SKM-1 (cell line): ENCODE results near the gene HTD2.
"Not testable (repeated sequence)": the region's sequence is repeated elsewhere in the genome, so short reads cannot be mapped to it uniquely, and the experiment has no call there.

Experiments used
- DNase-seq: peaks from one replicate; lab custom pipeline; 2025; ENCODE audit not compliant: unreplicated experiment; lab: John Stamatoyannopoulos, UW

Gene HTD2

GRCh38 chr3:58331593-58332152 is 25.4 kb downstream of the HTD2 start:
- no peak for DNase-seq

DNA sequence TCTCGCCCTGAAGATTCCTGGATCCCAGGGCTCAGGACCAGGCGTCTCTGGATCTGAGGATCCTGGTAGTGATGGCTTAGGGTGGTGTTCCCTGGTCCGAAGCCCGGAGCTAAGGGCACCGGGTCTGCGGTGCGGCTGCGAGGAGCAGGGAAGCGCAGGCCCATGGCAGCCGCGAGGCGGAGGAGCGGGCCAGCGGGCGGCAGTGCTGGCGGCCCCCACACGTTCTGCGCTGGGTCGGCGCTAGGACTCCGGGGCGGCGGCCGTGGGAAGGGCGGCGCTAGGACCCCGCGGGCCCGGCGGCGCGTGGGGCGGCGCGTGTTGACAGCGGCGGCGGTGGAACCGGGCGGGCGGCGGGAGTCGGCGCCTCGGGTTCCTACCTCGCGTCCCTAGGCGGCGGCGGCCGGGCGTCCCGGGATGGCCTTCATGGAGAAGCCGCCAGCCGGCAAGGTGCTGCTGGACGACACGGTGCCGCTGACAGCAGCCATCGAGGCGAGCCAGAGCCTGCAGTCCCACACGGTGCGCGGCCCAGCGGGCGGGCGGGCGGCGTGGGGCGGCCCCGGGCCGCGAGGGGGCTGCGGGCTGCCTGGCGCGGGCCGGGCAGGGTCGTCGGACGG is 26.4 kb downstream of the HTD2 start, which contains the start of gene PXK:
TSS of gene PXK (plus strand) at position 318 of the 614 bp plus-strand sequence. CDS start at position 415, 97 bp downstream.
- DNase-seq: peak; percentile 48

DNA sequence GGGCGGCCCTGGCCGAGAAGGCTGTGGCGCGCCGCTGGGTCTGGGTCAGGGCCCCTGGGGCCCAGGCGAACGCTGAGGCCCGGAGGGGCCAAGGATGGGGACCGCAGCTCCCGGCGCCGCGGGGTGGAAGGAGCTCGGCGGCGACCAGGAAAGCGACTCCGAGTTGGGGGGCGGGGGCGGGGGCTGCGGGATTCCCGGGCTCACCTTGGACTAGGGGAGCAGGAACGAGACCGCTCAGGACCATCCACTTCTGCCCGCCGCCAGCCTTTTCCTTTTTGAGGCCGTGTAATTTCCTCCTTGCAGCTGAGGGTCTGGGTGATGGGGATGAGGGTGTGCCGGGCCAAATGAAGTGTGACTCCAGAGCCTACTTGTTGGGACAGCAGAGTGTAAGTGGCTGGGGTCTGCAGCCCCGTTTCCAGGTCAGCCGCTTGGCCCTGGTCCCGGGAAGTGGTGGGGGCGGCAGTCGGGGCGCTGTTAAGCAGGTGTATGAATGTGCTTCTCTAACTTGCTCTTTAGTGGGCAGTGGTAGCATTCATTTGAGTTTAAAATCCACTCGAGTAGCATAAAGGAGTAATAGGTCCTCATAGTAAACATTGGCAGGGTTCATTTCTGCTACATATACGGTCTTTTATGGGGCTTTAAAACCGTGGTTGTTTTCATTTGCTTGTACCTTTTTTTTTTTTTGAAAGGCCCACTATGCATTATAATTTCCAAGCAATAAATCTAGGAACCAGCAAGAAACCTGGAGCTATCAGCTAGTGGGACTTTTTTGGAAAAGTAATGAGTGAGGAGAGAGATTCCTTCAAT is 27.1 kb downstream of the HTD2 start:
- DNase-seq: no peak

DNA sequence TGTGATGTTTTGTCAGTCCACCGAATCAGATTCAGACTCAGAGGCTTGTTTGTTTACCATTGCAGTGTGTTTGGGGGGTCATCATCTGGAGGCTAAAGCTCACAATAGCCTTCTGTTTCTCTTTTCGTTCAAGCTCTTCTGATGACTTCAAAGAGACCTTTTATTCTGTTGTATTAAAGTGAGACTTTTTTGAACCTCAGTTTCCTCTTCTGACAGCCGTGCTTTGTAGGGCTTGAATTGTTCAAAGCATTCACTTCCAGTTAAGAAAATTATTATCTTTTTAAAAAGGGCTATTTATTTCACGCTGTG is 27.6 kb downstream of the HTD2 start:
- DNase-seq: no peak

- no peak for DNase-seq
Observed at GRCh38 chr3:58334506-58334884, 28.2 kb downstream of the HTD2 start.

- DNase-seq: no peak
Observed at GRCh38 chr3:58335652-58335947, 29.3 kb downstream of the HTD2 start.

- DNase-seq: no peak
Observed at GRCh38 chr3:58336135-58336882, 30.0 kb downstream of the HTD2 start.

DNA sequence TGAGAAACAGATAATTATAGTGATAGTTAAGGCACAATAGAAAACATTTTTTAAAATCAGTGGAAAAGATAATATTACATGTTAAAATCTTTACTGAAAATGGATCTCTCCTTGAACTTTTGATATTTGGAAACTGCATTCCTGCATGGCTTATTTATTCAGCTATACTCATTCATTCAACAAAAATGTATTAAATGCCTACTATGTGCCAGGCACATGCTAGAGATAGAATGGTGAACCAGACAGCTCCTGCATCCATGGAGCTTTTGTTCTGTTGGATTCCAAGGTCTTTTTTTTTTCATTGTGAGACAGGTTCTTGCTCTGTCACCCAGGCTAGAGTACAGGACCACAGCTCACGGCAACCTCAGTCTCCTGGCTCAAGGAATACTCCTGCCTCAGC is 30.9 kb downstream of the HTD2 start:
- DNase-seq: no peak

DNA sequence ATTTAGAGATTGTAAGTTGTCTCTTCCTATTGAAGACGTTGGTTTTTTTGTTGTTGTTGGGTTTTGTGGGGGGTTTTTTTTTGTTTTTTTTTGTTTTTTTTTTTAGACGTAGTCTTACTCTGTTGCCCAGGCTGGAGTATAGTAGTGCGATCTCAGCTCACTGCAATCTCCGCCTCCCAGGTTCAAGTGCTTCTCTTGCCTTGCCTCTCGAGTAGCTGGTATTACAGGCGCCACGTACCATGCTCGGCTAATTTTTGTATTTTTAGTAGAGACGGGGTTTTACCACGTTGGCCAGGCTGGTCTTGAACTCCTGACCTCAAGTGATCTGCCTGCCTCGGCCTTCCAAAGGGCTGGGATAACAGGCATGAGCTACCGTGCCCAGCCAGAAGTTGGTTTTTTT is 32.8 kb downstream of the HTD2 start:
- DNase-seq: not testable (repeated sequence)

- no peak for DNase-seq
Observed at GRCh38 chr3:58340594-58341244, 34.4 kb downstream of the HTD2 start.

GRCh38 chr3:58341376-58341775 is 35.1 kb downstream of the HTD2 start:
- no peak for DNase-seq

- no peak for DNase-seq
Observed at GRCh38 chr3:58342676-58343075, 36.4 kb downstream of the HTD2 start.

- DNase-seq: no peak
Observed at GRCh38 chr3:58345457-58345856, 39.1 kb downstream of the HTD2 start.

- no peak for DNase-seq
Observed at GRCh38 chr3:58346368-58346767, 40.0 kb downstream of the HTD2 start.

DNA sequence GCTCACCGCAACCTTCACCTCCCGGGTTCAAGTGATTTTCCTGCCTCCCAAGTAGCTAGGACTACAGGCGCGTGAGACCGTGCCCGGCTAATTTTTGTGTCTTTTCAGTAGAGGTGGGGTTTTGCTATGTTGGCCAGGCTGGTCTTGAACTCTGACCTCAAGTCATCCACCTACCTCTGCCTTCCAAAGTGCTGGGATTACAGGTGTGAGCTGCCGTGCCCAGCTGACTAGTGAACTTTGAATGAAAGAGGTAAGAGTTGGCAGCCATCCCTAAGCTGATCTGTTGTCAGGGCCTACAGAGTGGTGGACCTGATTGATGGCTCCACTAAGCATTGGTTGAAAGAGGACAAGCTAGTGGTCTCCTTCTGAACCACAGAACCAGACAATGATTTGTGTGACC is 41.7 kb downstream of the HTD2 start:
- DNase-seq: no peak

- DNase-seq: peak; percentile 85
Observed at GRCh38 chr3:58349792-58350626, 43.7 kb downstream of the HTD2 start.

- peak; percentile 55 for DNase-seq
Observed at GRCh38 chr3:58350627-58351013, 44.3 kb downstream of the HTD2 start.

GRCh38 chr3:58351920-58352319 is 45.6 kb downstream of the HTD2 start:
- DNase-seq: peak; percentile 31

GRCh38 chr3:58352626-58353025 is 46.3 kb downstream of the HTD2 start:
- DNase-seq: no peak

GRCh38 chr3:58353722-58354553 is 47.6 kb downstream of the HTD2 start:
- peak; percentile 78 for DNase-seq
